NCI-H2171 treated with DMSO at 0.1 percent for 48 hours (cell line): Measurements from ENCODE around the gene CPEB3.
"Not testable (repeated sequence)": the region's sequence is repeated elsewhere in the genome, so short reads cannot be mapped to it uniquely, and the experiment has no call there.

Experiments used
- DNase-seq: peaks from one replicate; lab custom pipeline; 2025; lab: John Stamatoyannopoulos, UW

Gene CPEB3

DNA sequence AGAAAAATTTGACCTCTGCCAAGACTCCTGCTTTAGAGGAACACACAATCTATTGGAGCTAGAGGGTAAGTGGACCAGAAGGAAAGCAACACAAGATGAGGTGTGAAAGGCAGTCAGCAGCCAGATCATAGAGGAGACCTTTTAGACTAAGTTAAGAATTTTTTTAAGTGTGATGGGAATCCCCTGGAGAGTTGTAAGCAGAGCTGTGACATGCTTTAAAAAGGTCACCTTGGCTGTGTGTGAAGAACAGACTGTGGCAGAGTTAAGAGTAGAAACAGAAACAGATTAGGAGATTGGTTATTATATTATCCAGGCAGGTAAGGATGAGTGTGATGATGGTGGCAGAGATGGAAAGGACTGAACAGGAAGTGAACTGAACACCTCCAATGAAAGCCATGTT lies 23.5 kb downstream of the CPEB3 start:
- DNase-seq = peak; percentile 65

DNA sequence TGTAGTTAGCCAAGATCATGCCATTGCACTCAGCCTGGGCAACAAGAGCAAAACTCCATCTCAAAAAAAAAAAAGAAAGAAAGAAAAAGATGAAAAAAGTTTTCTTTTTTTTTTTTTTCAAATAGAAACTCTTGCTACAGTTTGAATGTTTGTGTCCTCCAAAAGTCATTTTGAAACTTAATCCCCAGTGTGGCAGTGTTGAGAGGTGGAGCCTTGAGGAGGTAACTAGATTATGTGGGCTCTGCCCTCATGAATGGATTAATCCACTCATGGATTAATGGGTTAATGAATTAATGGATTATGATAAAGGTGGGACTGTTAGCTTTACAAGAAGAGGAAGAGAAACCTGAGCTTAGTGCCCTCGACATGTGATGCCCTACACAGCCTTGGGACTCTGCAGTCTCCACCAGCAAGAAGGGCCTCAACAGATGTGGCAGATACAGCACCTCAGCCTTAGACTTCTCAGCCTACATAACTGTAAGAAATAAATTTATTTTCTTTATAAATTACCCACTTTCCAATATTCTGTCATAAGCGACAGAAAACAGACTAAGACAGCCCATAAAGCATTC lies 25.1 kb downstream of the CPEB3 start:
- DNase-seq = no peak

- DNase-seq = no peak
These were observed 26.6 kb downstream of the CPEB3 start for GRCh38 chr10:92264249-92264648.

GRCh38 chr10:92263396-92263795 lies 27.5 kb downstream of the CPEB3 start:
- no peak for DNase-seq

GRCh38 chr10:92248566-92248965 lies 42.3 kb downstream of the CPEB3 start:
- no peak for DNase-seq

DNA sequence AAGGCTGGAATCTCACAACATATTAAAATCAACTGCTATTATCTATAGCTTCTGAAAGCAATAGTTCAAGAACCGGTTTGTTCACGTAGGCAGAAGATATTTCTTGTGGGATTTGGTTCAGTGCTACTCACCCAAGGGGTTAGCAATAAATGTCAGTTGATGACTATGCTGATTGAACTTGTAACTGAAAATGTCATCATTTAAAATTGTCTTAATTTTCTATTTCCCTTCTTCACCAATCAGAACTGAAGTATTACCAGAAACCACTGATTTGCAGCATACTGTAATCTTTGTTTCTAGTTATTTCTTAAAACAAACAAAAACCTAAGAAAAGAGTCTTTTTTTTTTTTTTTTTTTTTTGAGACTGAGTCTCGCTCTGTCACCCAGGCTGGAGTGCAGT lies 46.1 kb downstream of the CPEB3 start:
- DNase-seq = no peak

GRCh38 chr10:92242910-92243671 lies 47.8 kb downstream of the CPEB3 start:
- DNase-seq = peak; percentile 69

GRCh38 chr10:92242380-92242779 lies 48.5 kb downstream of the CPEB3 start:
- DNase-seq = no peak

- DNase-seq = no peak
These were observed 49.4 kb downstream of the CPEB3 start for GRCh38 chr10:92241501-92241900.

- no peak for DNase-seq
These were observed 49.7 kb downstream of the CPEB3 start for GRCh38 chr10:92241158-92241500.

DNA sequence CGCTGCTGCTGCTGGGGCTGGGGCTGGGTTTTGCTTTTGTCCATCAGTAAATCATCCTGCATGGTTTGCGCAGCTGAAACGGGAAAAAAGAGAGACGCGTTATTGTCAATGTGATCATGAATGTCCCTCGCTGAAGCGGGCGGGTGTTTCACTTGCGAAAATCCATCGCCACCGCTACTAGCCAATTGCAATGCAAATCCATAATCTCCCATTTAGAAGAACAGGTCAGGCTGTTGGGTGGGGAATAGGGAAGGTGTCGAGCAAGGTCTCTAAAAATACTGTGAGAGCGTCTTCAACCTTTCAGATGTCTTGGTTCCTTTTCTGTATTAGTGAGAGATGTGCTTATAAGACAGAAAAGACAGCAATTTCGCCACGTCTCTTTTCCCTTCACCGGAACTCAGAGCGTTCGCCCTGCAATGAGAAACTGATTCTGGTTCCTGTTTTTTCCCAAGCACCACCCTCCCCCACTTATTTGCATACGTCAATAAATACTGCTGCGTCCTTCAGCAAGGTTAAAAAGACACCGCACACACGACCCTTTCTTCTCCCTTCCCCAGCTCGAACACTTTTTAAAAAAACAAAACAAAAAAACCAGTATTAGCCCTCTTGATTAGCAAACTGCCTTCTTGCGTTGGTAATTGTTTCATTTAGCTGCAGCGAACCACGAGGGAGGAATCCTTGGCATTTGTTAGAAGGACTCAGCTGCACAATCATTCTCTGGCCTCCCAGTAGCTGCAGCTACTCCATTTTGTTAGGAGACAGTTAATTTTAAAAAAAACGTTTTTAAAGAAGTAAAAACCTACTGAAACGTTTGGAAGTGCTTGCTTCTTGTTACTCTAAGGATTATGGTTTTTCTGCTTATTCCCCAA lies 50.4 kb downstream of the CPEB3 start:
- DNase-seq = peak; percentile 76

DNA sequence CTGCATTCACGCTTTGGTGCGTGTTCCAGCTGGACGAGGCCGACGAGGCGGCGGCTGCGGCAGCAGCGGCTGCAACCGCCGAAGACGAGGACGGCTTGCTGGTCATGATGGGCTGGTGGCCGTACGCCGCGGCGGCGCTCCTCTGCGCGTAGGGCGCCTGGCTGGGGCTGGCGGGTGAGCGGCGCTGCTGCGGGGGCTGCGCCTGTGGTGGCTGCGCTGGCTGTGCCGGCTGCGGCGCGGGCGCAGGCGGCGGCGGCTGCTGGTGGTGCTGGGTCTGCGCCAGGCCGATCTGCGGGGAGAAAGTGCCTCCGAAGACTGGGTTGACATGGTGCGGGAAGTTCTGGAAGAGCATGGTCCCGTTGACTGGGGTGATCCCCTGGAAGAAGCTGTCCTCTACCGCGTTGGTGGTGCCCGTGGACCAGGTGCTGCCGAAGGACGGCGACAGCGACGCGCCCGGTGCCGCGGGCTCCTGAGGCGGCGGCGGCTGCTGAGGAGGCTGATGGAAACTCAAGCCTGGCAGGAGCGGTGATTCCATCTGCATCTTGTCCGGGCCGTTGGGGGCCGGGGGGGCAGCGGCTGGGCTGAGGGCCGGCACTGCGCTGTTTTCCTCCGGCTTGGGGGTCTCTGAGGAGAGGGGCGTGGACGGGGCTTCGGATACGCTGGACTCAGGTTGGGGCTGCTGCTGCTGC lies 51.1 kb downstream of the CPEB3 start:
- DNase-seq = peak; percentile 10

DNA sequence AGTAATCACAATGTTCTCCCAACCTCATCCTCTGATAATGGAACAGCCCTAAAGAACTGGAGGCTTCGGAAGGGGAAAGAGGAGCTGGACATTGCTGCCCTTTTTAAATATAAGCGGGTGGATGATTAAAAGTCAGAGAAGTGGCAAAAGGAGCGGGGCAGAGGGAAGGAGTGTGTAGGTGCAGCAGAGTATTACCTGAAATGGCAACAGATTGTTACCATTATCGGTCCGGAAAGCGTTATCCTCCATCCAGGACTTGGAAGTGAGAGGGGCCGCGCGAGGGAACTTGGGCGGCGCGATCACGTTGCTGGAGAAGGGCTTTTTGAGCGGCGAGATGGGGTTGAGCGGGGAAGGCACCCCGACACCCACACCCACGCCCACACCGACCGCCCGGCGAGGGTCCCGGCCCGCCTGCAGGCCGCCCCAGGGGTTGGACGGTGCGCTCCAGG lies 51.7 kb downstream of the CPEB3 start:
- no peak for DNase-seq

GRCh38 chr10:92238586-92239098 lies 52.2 kb downstream of the CPEB3 start:
- peak; percentile 13 for DNase-seq

DNA sequence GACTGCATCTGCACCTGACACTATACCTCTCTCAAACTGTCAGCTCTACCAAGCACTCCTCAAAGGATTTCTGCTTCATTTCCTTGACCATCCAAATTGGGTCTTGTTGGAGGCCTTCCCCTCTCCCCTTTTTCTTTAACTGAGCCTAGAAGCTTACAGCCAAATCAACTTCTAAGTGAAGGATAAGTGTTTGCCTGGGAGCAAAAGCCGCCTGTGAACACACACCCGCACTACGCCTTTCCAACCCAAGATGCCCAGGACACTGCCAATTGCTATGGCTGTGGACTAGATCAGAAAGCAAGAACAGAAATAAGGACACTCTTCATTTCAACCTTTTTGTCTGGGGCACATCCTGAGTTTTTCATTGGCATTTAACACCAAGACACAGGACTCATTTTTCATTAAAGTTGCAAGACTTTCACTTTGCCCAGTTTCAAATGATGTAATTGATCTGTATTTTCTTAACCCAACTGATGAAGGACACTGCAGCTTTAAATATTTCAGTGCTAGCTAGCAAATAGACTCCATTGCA lies 52.8 kb downstream of the CPEB3 start:
- DNase-seq = no peak

DNA sequence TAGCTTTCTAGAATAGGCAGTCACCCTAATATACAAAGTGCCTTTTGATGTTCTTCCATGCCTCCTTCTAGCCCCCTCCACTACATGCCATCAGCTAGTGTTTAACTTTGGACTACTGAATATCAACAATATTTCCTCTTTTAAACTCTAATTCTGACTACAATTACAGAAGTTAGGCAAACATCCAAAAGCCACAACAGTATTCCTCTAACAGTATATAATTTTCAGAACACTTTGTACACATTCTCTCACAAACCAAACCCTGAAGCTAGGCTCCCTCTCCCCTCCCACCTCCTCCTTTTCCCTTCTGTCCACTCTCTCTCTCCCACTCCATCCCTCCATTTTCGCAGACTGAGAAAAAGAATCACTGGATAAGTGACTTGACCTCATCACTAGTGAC lies 59.7 kb downstream of the CPEB3 start:
- no peak for DNase-seq

DNA sequence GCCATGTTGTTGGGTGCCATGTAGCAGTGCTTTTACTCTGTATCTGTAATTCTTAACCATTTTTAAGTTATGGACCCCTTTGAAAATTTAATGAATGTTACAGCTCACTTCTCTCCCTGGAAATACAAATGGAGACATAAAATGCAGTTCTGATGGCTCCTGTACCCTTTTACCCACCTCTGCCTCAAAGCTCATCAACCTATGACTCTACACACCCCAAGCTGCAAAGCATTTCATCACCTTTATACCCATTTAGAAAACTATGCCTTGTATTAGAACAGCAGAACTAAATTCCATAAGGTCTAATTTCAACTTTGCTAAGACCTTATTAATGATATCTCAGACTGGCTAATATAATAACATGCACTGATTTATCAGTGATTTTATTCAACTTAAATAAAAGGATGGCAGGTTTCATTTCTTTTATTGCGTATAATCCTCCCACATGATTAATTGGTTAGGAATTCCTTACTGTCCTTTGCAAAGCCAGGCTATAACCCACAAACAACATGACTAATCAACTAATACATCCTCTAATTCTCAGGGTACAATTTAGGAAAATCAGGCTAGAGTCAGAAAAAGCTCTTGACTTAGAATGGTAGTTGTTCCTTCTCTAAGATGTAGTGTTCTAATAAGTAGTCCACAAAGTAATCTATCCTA lies 68.1 kb downstream of the CPEB3 start:
- no peak for DNase-seq

GRCh38 chr10:92219559-92219958 lies 71.3 kb downstream of the CPEB3 start:
- DNase-seq = no peak

DNA sequence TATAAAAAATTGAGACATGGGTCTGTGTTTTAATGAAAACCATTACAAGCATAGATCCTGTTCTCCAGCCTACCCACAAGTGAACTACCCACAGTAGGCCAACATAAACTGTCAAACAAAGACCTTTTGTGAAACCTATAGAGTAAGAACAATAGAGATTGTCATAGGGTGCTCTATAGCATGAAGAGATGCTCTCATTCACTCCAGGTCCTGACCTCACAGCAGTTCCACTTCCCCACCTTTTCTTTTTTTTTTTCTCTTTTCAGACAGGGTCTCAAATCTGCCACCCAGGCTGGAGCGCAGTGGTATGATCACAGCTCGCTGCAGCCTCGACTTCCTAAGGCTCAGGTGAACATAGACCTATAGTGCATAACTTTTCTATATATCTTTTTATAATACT lies 72.3 kb downstream of the CPEB3 start:
- DNase-seq = no peak

GRCh38 chr10:92216608-92217007 lies 74.3 kb downstream of the CPEB3 start:
- DNase-seq = not testable (repeated sequence)

GRCh38 chr10:92215222-92215621 lies 75.7 kb downstream of the CPEB3 start:
- not testable (repeated sequence) for DNase-seq
